DOHH2 (cell line): ENCODE results near the gene COA5.

Experiments
- H3F3A ChIP-seq: fragments of 200-600 bp; sonication (generic), shearing (Covaris generic); 2 replicates; pipeline ENCODE4 v1.6.0; 2016; ENCODE audit warnings: antibody characterized with exemption, mild to moderate bottlenecking; ENCODE audit not compliant: control insufficient read depth, insufficient read depth
- H3K27ac ChIP-seq: fragments of 200-600 bp; sonication (generic); 2 replicates; pipeline ENCODE4 v1.5.1; 2014; ENCODE audit warnings: low read depth, mild to moderate bottlenecking, low read length, moderate library complexity
- H3K27me3 ChIP-seq: fragments of 200-600 bp; sonication (generic); 2 replicates; pipeline ENCODE4 v1.6.1; 2014; ENCODE audit warnings: mild to moderate bottlenecking, low read length, mixed read lengths; ENCODE audit not compliant: control insufficient read depth
- H3K36me3 ChIP-seq: fragments of 200-600 bp; sonication (generic); 2 replicates; pipeline ENCODE4 v1.6.1; 2014; ENCODE audit warnings: mild to moderate bottlenecking, low read length, moderate library complexity, mixed read lengths; ENCODE audit not compliant: control insufficient read depth
- H3K4me1 ChIP-seq: fragments of 200-600 bp; sonication (generic); 2 replicates; pipeline ENCODE4 v1.6.1; 2014; ENCODE audit warnings: mild to moderate bottlenecking, low read length, mixed read lengths; ENCODE audit not compliant: control insufficient read depth
- H3K4me2 ChIP-seq: fragments of 200-600 bp; sonication (generic); 2 replicates; pipeline ENCODE4 v1.6.0; 2014; ENCODE audit warnings: mild to moderate bottlenecking, low read length, moderate library complexity
- H3K4me3 ChIP-seq: fragments of 200-600 bp; sonication (generic); 2 replicates; pipeline ENCODE4 v1.5.1; 2014; ENCODE audit warnings: mild to moderate bottlenecking, low read length, mixed read lengths
- H3K79me2 ChIP-seq: fragments of 200-600 bp; sonication (generic); 2 replicates; pipeline ENCODE4 v1.6.1; 2014; ENCODE audit warnings: mild to moderate bottlenecking, low read length, mixed read lengths; ENCODE audit not compliant: control insufficient read depth
- H3K9me2 ChIP-seq: fragments of 200-600 bp; sonication (generic); replicated peaks from 2 replicates; pipeline ENCODE4 v1.6.1; 2014; ENCODE audit warnings: mild to moderate bottlenecking, low read length, mixed read lengths; ENCODE audit not compliant: control insufficient read depth
- H3K9me3 ChIP-seq: fragments of 200-600 bp; sonication (generic); 2 replicates; pipeline ENCODE4 v1.6.1; 2014; ENCODE audit warnings: antibody characterized with exemption, low read length, mixed read lengths; ENCODE audit not compliant: control insufficient read depth, insufficient read depth
- H4K20me1 ChIP-seq: fragments of 200-600 bp; sonication (generic); 2 replicates; pipeline ENCODE4 v1.6.0; 2014; ENCODE audit warnings: low read depth, mild to moderate bottlenecking, antibody characterized with exemption, low read length, moderate library complexity; ENCODE audit not compliant: control insufficient read depth, insufficient read depth
- EZH2phosphoT487 ChIP-seq: fragments of 200-600 bp; sonication (generic); IDR thresholded peaks from 2 replicates; pipeline ENCODE4 v1.6.1; 2017; ENCODE audit warnings: borderline replicate concordance, mild to moderate bottlenecking, antibody characterized with exemption, low read length, moderate library complexity, mixed read lengths
- TF ChIP-seq, protein P1 (sequence below): fragments of 200-600 bp; sonication (generic); IDR thresholded peaks from one replicate; pipeline ENCODE4 v1.5.1; 2014; ENCODE audit warnings: antibody characterized with exemption, mild to moderate bottlenecking, low read depth, low read length; ENCODE audit not compliant: poor library complexity, severe bottlenecking

The COA5 gene

DNA sequence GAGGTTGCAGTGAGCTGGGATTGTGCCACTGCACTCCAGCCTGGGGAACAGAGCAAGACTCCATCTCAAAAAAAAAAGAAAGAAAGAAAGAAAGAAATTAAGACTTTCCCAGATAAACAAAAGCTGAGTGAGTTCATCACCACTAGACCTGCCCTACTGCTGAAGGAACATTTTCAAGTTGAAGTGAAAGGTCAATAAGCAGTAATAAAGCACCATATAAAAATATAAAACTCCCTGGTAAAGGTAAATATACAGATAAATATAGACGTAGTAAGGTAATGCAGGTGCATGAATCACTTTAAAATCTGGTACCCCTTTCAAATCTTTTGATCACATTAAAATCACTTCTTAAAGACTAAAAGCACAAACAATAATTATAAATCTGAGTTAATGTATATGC, 42.7 kb upstream of the COA5 start:
- Histone ChIP-seq H3K9me3 (no peaks in the 10 kb centered on the region), H3K27me3 (no peaks in the 10 kb centered on the region), H3K9me2 (no peaks in the 10 kb centered on the region), H3K4me3 (no peak overlapping the region), H3K27ac (no peak overlapping the region), H3K36me3 (no peaks in the 10 kb centered on the region), H3K79me2 (no peaks in the 10 kb centered on the region), H4K20me1 (no peaks in the 10 kb centered on the region), H3K4me2 (no peak overlapping the region), H3F3A (no peaks in the 10 kb centered on the region), H3K4me1 (peaks cover 13% of the 10 kb centered on the region)
- TF ChIP-seq, protein P1, sequence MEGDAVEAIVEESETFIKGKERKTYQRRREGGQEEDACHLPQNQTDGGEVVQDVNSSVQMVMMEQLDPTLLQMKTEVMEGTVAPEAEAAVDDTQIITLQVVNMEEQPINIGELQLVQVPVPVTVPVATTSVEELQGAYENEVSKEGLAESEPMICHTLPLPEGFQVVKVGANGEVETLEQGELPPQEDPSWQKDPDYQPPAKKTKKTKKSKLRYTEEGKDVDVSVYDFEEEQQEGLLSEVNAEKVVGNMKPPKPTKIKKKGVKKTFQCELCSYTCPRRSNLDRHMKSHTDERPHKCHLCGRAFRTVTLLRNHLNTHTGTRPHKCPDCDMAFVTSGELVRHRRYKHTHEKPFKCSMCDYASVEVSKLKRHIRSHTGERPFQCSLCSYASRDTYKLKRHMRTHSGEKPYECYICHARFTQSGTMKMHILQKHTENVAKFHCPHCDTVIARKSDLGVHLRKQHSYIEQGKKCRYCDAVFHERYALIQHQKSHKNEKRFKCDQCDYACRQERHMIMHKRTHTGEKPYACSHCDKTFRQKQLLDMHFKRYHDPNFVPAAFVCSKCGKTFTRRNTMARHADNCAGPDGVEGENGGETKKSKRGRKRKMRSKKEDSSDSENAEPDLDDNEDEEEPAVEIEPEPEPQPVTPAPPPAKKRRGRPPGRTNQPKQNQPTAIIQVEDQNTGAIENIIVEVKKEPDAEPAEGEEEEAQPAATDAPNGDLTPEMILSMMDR = no peak
- no peak for TF ChIP-seq EZH2phosphoT487

DNA sequence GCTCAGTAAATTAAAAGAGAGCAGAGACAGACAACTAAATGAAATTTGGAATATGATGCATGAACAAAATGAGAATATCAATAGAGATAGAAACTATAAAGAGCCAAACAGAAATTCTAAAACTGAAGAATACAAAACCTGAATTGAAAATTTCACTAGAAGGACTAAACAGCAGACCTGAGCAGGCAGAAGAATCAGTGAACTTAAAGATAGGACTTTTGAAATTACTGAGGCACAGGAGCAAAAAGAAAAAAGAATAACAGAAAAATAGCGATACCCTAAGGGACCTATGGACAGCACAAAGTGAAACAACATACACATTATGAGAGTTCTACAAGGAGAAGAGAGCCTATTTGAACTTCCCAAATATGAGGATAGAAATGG, 41.7 kb upstream of the COA5 start:
- Histone ChIP-seq H3K4me3 (no peak overlapping the region), H3K4me1 (peaks cover 11% of the 10 kb centered on the region), H3K4me2 (no peak overlapping the region), H3F3A (no peaks in the 10 kb centered on the region), H3K27me3 (no peaks in the 10 kb centered on the region), H3K9me2 (no peaks in the 10 kb centered on the region), H3K9me3 (no peaks in the 10 kb centered on the region), H4K20me1 (no peaks in the 10 kb centered on the region), H3K79me2 (no peaks in the 10 kb centered on the region), H3K27ac (no peak overlapping the region), H3K36me3 (no peaks in the 10 kb centered on the region)
- TF ChIP-seq, protein P1 = no peak
- no peak for TF ChIP-seq EZH2phosphoT487

DNA sequence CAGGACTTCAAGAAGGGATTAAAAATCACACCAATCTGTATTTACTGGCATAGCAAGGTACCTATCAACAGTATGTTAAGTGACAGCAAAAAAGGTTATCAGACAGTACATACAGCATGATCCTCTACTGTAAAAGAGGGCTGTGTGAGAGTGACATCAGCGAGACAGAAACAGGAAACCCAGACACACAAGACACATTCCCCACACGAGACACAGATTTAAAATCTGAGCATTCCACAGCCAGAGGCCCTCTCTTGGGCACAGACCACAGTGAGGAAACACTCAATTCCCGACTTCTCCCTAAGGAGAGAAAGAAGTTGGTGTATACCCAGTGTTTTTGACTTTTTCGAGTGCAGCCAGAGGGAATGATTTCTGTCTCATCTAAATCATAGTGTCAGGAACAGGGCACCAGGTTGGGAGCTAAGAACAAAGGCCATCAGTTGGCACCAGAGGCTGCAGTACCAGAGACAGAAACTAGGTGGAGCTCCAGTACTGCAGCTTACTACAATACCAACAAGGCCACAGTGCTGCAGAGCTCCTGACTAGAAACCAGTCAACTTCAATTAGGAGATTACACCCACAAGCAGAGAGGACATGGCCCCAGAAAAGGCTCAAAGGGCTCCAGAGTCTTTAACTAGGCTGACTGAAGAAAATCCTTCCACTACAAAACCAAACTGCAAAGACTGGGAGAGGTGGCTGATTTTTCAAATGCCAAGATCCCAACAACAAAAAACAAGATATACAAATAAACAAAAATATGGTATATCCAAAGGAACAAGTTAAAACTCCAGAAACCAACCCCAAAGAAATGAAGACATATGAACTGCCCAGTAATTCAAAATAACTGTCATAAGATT, 41.1 kb upstream of the COA5 start:
- Histone ChIP-seq H3K4me2 (no peak overlapping the region), H3K79me2 (no peaks in the 10 kb centered on the region), H3K27me3 (no peaks in the 10 kb centered on the region), H3K4me3 (no peak overlapping the region), H3K27ac (no peak overlapping the region), H4K20me1 (no peaks in the 10 kb centered on the region), H3K36me3 (no peaks in the 10 kb centered on the region), H3K4me1 (peaks cover 6% of the 10 kb centered on the region), H3K9me3 (no peaks in the 10 kb centered on the region), H3F3A (no peaks in the 10 kb centered on the region), H3K9me2 (no peaks in the 10 kb centered on the region)
- TF ChIP-seq, protein P1 = peak; percentile 93
- no peak for TF ChIP-seq EZH2phosphoT487
